Thymus (tissue), 11 donors: ENCODE measurements around the gene CINP. TPM values are rescaled to one million over a fixed set of nuclear protein-coding genes. Genes with fewer than 3 reads are reported as not detected.
A peak's percentile ranks its signal among the peaks of the same experiment; 100 is the strongest.

Source experiments
- DNase-seq, 9 donors: peaks; one replicate each; pipeline ENCODE4 v3.0.0-alpha.2; 2013; ENCODE audit warnings: low spot score in 9 of 9, low read depth in 6 of 9, missing footprints in 1 of 9
- H3K27ac ChIP-seq, 2 donors: one replicate each; pipeline ENCODE4 v1.5.1; 2013; ENCODE audit warnings: control low read depth in 1 of 2, low read depth in 1 of 2, low read length in 1 of 2, mild to moderate bottlenecking in 1 of 2, moderate library complexity in 1 of 2
- H3K27me3 ChIP-seq, 2 donors: one replicate each; pipeline ENCODE4 v1.5.1; 2013; ENCODE audit warnings: low read length in 1 of 2; ENCODE audit not compliant: control insufficient read depth in 2 of 2, insufficient read depth in 1 of 2
- H3K36me3 ChIP-seq, 2 donors: one replicate each; pipeline ENCODE4 v1.5.1; 2013; ENCODE audit warnings: low read length in 1 of 2, mild to moderate bottlenecking in 1 of 2, moderate library complexity in 1 of 2; ENCODE audit not compliant: control insufficient read depth in 2 of 2, insufficient read depth in 2 of 2
- H3K4me1 ChIP-seq, 2 donors: one replicate each; pipeline ENCODE4 v1.5.1; 2013; ENCODE audit warnings: low read length in 2 of 2; ENCODE audit not compliant: control insufficient read depth in 2 of 2, insufficient read depth in 2 of 2
- H3K4me3 ChIP-seq, 2 donors: one replicate each; pipeline ENCODE4 v1.5.1; 2013; ENCODE audit warnings: low read length in 2 of 2, control low read depth in 1 of 2, mild to moderate bottlenecking in 1 of 2
- H3K9me3 ChIP-seq, 2 donors: one replicate each; pipeline ENCODE4 v1.5.1; 2013; ENCODE audit warnings: low read length in 1 of 2, mild to moderate bottlenecking in 1 of 2; ENCODE audit not compliant: control insufficient read depth in 2 of 2, insufficient read depth in 1 of 2
- WGBS: extraction: QIAGEN DNeasy Blood & Tissue Kit; methylation state at CpG from one replicate; pipeline ENCODE4 v1.1.7; 2013; 5-methylcytosine and 5-hydroxymethylcytosine counted together
- polyA plus RNA-seq: library from polyadenylated mRNA; stranded (reverse); fragments of 200-250 nt; gene quantifications from one replicate; pipeline ENCODE4 v1.2.3, GENCODE V29; 2013
- total RNA-seq: library from RNA; stranded (reverse); fragments of 120-200 nt; gene quantifications from one replicate; pipeline ENCODE4 v1.2.4, GENCODE V29; 2013
- donor health status: healthy.

CINP gene
- total and polyA plus RNA-seq, 2 donors = 26.7 to 33.4 TPM

GRCh38 chr14:102351023-102351422, 11.7 kb downstream of the CINP start:
- no peaks in the 10 kb centered on the region for H3K9me3 ChIP-seq
- no peak for DNase-seq
- H3K4me3 ChIP-seq = no peak overlapping the region
- H3K36me3 ChIP-seq = peaks cover 44 to 63% of the 10 kb centered on the region in 2 donors
- no peaks in the 10 kb centered on the region for H3K4me1 ChIP-seq
- 98% methylated on average over 10 of the region's 10 CpGs for WGBS
- H3K27ac ChIP-seq = peak overlapping the region in 1 of 2 donors; percentile 21
- H3K27me3 ChIP-seq = no peaks in the 10 kb centered on the region

- peaks cover 39 to 54% of the 10 kb centered on the region in 2 donors for H3K36me3 ChIP-seq
Measured at GRCh38 chr14:102348376-102348775, 14.3 kb downstream of the CINP start.

GRCh38 chr14:102346645-102347044, 16.0 kb downstream of the CINP start:
- Histone ChIP-seq H3K27me3 (no peaks in the 10 kb centered on the region), H3K4me3 (no peak overlapping the region), H3K9me3 (no peaks in the 10 kb centered on the region), H3K27ac (no peak overlapping the region), H3K4me1 (no peaks in the 10 kb centered on the region), H3K36me3 (peaks cover 41 to 53% of the 10 kb centered on the region in 2 donors)
- no peak for DNase-seq
- WGBS = 98% methylated on average over 4 of the region's 4 CpGs

More at GRCh38 chr14:102348376-102348775, 14.3 kb downstream of the CINP start:
- no peak overlapping the region for H3K4me3 ChIP-seq
- H3K9me3 ChIP-seq = no peaks in the 10 kb centered on the region
- H3K27me3 ChIP-seq = no peaks in the 10 kb centered on the region
- 95% methylated on average over 16 of the region's 16 CpGs for WGBS
- no peaks in the 10 kb centered on the region for H3K4me1 ChIP-seq
- H3K27ac ChIP-seq = no peak overlapping the region
- DNase-seq = no peak

GRCh38 chr14:102345232-102345631, 17.5 kb downstream of the CINP start:
- H3K27me3 ChIP-seq = no peaks in the 10 kb centered on the region
- DNase-seq = no peak
- H3K9me3 ChIP-seq = no peaks in the 10 kb centered on the region
- no peak overlapping the region for H3K27ac ChIP-seq
- no peaks in the 10 kb centered on the region for H3K4me1 ChIP-seq
- no peak overlapping the region for H3K4me3 ChIP-seq
- H3K36me3 ChIP-seq = peaks cover 47 to 56% of the 10 kb centered on the region in 2 donors
- WGBS = 92% methylated on average over 3 of the region's 3 CpGs

- Histone ChIP-seq H3K36me3 (peaks cover 45 to 51% of the 10 kb centered on the region in 2 donors), H3K4me1 (no peaks in the 10 kb centered on the region)
Measured at GRCh38 chr14:102344485-102344884, 18.2 kb downstream of the CINP start.

GRCh38 chr14:102344084-102344483, 18.6 kb downstream of the CINP start:
- H3K27me3 ChIP-seq = no peaks in the 10 kb centered on the region
- peaks cover 46 to 49% of the 10 kb centered on the region in 2 donors for H3K36me3 ChIP-seq
- WGBS = 97% methylated on average over 7 of the region's 7 CpGs
- no peaks in the 10 kb centered on the region for H3K4me1 ChIP-seq
- no peak overlapping the region for H3K27ac ChIP-seq
- H3K4me3 ChIP-seq = no peak overlapping the region
- DNase-seq = no peak
- no peaks in the 10 kb centered on the region for H3K9me3 ChIP-seq

More at GRCh38 chr14:102344485-102344884, 18.2 kb downstream of the CINP start:
- no peak for DNase-seq
- Histone ChIP-seq H3K27me3 (no peaks in the 10 kb centered on the region), H3K9me3 (no peaks in the 10 kb centered on the region), H3K4me3 (no peak overlapping the region), H3K27ac (no peak overlapping the region)
- 98% methylated on average over 5 of the region's 5 CpGs for WGBS

GRCh38 chr14:102342238-102342637, 20.5 kb downstream of the CINP start:
- Histone ChIP-seq H3K4me3 (no peak overlapping the region), H3K27ac (no peak overlapping the region), H3K9me3 (no peaks in the 10 kb centered on the region), H3K36me3 (peaks cover 40 to 46% of the 10 kb centered on the region in 2 donors), H3K4me1 (no peaks in the 10 kb centered on the region), H3K27me3 (no peaks in the 10 kb centered on the region)
- no peak for DNase-seq
- 96% methylated on average over 5 of the region's 5 CpGs for WGBS

GRCh38 chr14:102341566-102341965, 21.1 kb downstream of the CINP start:
- Histone ChIP-seq H3K9me3 (no peaks in the 10 kb centered on the region), H3K27ac (no peak overlapping the region), H3K27me3 (no peaks in the 10 kb centered on the region), H3K4me1 (no peaks in the 10 kb centered on the region), H3K4me3 (no peak overlapping the region), H3K36me3 (peaks cover 39 to 42% of the 10 kb centered on the region in 2 donors)
- DNase-seq = no peak
- WGBS = 94% methylated on average over 8 of the region's 8 CpGs

- H3K9me3 ChIP-seq = no peaks in the 10 kb centered on the region
- no peak for DNase-seq
- no peak overlapping the region for H3K27ac ChIP-seq
- H3K27me3 ChIP-seq = no peaks in the 10 kb centered on the region
- peaks cover 32 to 43% of the 10 kb centered on the region in 2 donors for H3K36me3 ChIP-seq
- H3K4me1 ChIP-seq = no peaks in the 10 kb centered on the region
- 96% methylated on average over 9 of the region's 9 CpGs for whole genome bisulfite sequencing
- H3K4me3 ChIP-seq = no peak overlapping the region
Measured at GRCh38 chr14:102338724-102339123, 24.0 kb downstream of the CINP start.
